ENCODE data around the gene ERRFI1. TPM values are rescaled to one million over a fixed set of nuclear protein-coding genes. Genes with fewer than 3 reads are reported as not detected.

The ERRFI1 gene
- total RNA-seq, 1 donor from 2014 or later: 44.8 TPM

DNA sequence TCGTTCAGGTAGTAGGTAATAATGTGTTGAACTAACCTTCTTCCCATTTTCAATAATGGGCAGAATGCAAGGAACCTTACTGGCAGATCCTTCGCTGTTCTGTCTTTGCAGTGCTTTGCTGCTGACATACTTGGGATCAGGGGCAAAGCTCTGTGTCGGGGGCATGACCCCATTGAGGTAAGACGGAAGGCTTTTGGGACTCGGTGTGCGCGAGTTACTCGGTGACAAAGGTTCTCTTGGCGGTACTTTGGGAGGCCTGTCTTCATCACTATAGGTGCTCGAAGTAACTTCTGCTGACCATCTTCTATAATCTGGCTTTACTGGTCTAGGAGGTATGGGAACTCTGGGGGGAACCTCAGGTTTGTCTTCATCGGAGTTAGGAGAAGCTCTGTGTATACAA is 12.7 kb downstream of the ERRFI1 start:
- peaks cover 11% of the 10 kb centered on the region for H3F3A ChIP-seq (ENCODE audit: low read depth)
- no peak overlapping the region for H3K4me2 ChIP-seq
- H4K20me1 ChIP-seq (ENCODE audit: low read depth): peaks cover 7% of the 10 kb centered on the region
- no peak overlapping the region for H3K4me3 ChIP-seq
- H3K36me3 ChIP-seq: peaks cover 6% of the 10 kb centered on the region
- no peaks in the 10 kb centered on the region for H3K27me3 Mint-ChIP-seq (ENCODE audit: insufficient read depth, low read depth)
- no peak overlapping the region for H3K4me3 Mint-ChIP-seq
- H3K4me1 Mint-ChIP-seq: peaks cover 36% of the 10 kb centered on the region
- H3K27me3 ChIP-seq: no peaks in the 10 kb centered on the region
- H2AFZ ChIP-seq (replicated peaks): no peak overlapping the region
- H3K79me2 ChIP-seq (ENCODE audit: low read depth): peaks cover 57% of the 10 kb centered on the region
- no peak overlapping the region for H3K9ac ChIP-seq
- TF ChIP-seq, protein P1, sequence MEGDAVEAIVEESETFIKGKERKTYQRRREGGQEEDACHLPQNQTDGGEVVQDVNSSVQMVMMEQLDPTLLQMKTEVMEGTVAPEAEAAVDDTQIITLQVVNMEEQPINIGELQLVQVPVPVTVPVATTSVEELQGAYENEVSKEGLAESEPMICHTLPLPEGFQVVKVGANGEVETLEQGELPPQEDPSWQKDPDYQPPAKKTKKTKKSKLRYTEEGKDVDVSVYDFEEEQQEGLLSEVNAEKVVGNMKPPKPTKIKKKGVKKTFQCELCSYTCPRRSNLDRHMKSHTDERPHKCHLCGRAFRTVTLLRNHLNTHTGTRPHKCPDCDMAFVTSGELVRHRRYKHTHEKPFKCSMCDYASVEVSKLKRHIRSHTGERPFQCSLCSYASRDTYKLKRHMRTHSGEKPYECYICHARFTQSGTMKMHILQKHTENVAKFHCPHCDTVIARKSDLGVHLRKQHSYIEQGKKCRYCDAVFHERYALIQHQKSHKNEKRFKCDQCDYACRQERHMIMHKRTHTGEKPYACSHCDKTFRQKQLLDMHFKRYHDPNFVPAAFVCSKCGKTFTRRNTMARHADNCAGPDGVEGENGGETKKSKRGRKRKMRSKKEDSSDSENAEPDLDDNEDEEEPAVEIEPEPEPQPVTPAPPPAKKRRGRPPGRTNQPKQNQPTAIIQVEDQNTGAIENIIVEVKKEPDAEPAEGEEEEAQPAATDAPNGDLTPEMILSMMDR (IDR thresholded peaks at IDR 0.05): no peak
- TF ChIP-seq EZH2phosphoT487 (IDR thresholded peaks at IDR 0.05) (no peak), EZH2 (IDR thresholded peaks at IDR 0.05) (no peak)
- no peak overlapping the region for H3K27ac ChIP-seq
- peaks cover 16% of the 10 kb centered on the region for H3K36me3 Mint-ChIP-seq
- H3K9me3 ChIP-seq (ENCODE audit: low read depth): no peaks in the 10 kb centered on the region
- no peak for DNase-seq (ENCODE audit: low spot score)
- peaks cover 33% of the 10 kb centered on the region for H3K4me1 ChIP-seq
- H3K9me3 Mint-ChIP-seq: no peaks in the 10 kb centered on the region
- no peak overlapping the region for H3K27ac Mint-ChIP-seq

DNA sequence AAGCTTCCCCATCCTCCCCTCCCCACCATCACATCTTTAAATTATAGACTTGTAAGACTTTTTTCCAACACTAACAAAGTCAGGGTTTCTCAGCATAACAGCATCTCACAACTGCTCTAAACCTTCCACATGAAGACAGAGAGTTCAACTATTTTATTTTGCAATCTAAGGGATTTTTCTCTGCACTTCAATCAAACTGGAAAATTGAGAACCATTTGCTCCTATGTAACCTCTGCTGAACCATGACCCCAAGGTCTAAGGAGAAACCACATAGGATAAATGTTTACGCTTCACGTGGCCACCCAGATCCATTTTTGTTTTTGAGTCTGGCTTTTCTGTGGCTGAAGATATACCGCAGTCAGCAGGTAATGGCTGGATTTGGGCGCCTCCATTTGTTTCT is 13.2 kb downstream of the ERRFI1 start:
- Histone ChIP-seq H3K36me3 (peaks cover 6% of the 10 kb centered on the region), H4K20me1 (ENCODE audit: low read depth) (peaks cover 6% of the 10 kb centered on the region), H3F3A (ENCODE audit: low read depth) (peaks cover 6% of the 10 kb centered on the region), H3K27ac (no peak overlapping the region), H3K4me2 (no peak overlapping the region), H3K9ac (no peak overlapping the region), H3K4me3 (no peak overlapping the region), H2AFZ (replicated peaks) (no peak overlapping the region), H3K79me2 (ENCODE audit: low read depth) (peaks cover 52% of the 10 kb centered on the region), H3K4me1 (peaks cover 29% of the 10 kb centered on the region), H3K27me3 (no peaks in the 10 kb centered on the region), H3K9me3 (ENCODE audit: low read depth) (no peaks in the 10 kb centered on the region)
- Mint-ChIP-seq H3K27me3 (ENCODE audit: insufficient read depth, low read depth) (no peaks in the 10 kb centered on the region), H3K27ac (no peak overlapping the region), H3K4me1 (peaks cover 31% of the 10 kb centered on the region), H3K9me3 (no peaks in the 10 kb centered on the region), H3K36me3 (peaks cover 16% of the 10 kb centered on the region), H3K4me3 (no peak overlapping the region)
- TF ChIP-seq, protein P1 (IDR thresholded peaks at IDR 0.05): no peak
- no peak for TF ChIP-seq EZH2phosphoT487 (IDR thresholded peaks at IDR 0.05)
- TF ChIP-seq EZH2 (IDR thresholded peaks at IDR 0.05): no peak
- no peak for DNase-seq (ENCODE audit: low spot score)

DNA sequence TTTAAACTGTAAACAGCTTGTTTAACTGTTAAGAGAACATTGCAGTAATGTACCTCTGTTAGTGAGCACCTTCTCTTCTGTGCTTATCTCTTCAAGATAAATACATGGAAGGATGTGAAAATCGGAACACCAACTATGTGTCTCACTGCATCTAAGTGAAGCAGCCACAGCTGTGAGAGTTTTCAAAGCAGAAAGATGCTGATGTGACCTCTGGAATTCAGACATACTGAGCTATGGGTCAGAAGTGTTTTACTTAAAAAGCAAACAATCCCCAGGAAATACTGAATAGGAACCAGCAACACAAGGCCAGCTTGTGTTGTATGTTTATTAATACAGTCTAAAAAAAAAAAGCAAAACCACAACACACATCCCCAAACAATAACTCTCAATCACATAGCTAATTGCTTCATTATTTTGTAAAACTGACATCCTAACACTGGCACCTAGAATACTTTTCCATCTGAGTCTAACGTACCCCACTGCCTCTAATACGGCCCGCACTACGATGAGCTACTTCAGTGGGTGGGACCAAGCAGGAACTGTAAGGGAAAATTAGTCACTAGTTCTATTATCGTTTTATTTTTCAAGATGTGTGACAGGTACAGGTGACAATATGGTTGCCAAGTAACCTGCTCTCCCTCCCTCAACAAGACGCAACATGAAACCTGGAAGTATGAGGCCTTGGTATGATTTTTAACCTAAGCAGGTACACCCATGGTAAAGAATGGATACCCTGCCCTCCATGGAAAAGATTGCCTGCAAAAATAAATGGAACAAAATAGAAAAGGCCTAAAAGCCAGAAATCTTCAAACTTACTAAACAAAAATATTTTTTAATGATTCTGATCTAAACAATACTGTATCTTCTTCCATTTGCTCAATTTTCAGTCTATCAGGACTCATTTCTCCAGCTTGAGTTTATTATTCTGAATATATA is 13.9 kb downstream of the ERRFI1 start:
- H3K4me1 ChIP-seq: peaks cover 21% of the 10 kb centered on the region
- H3K4me3 ChIP-seq: no peak overlapping the region
- no peaks in the 10 kb centered on the region for H3K27me3 Mint-ChIP-seq (ENCODE audit: insufficient read depth, low read depth)
- peaks cover 45% of the 10 kb centered on the region for H3K79me2 ChIP-seq (ENCODE audit: low read depth)
- H2AFZ ChIP-seq (replicated peaks): no peak overlapping the region
- TF ChIP-seq, protein P1 (IDR thresholded peaks at IDR 0.05): no peak
- TF ChIP-seq EZH2phosphoT487 (IDR thresholded peaks at IDR 0.05): no peak
- TF ChIP-seq EZH2 (IDR thresholded peaks at IDR 0.05): no peak
- no peak overlapping the region for H3K27ac Mint-ChIP-seq
- no peak overlapping the region for H3K4me2 ChIP-seq
- H3K36me3 ChIP-seq: peaks cover 6% of the 10 kb centered on the region
- no peak overlapping the region for H3K27ac ChIP-seq
- DNase-seq (ENCODE audit: low spot score): no peak
- peaks cover under 1% of the 10 kb centered on the region for H3F3A ChIP-seq (ENCODE audit: low read depth)
- H4K20me1 ChIP-seq (ENCODE audit: low read depth): peaks cover 6% of the 10 kb centered on the region
- H3K4me3 Mint-ChIP-seq: no peak overlapping the region
- H3K9ac ChIP-seq: no peak overlapping the region
- H3K9me3 ChIP-seq (ENCODE audit: low read depth): no peaks in the 10 kb centered on the region
- no peaks in the 10 kb centered on the region for H3K9me3 Mint-ChIP-seq
- H3K27me3 ChIP-seq: no peaks in the 10 kb centered on the region
- peaks cover 16% of the 10 kb centered on the region for H3K36me3 Mint-ChIP-seq
- H3K4me1 Mint-ChIP-seq: peaks cover 24% of the 10 kb centered on the region
